A549 (cell line): Measurements from ENCODE around the gene SPATS2. TPM values are rescaled to one million over a fixed set of nuclear protein-coding genes. Genes with fewer than 3 reads are reported as not detected.

Experiments
- ATAC-seq, 2 experiments: fragments of 200-7000 bp in 1 of 2; fragments of >200 bp in 1 of 2; cut with Nextera tagmentation in 1 of 2; cut with Tn5 transposase in 1 of 2; 3 replicates each; pipeline versions ENCODE4 v1.8.0 to v1.9.1; 2018 to 2020; ENCODE audit warnings: mild to moderate bottlenecking in 1 of 2, moderate library complexity in 1 of 2
- CTCF ChIA-PET: fragments of 300-600 bp; sonication (Branson Sonifier 250); formaldehyde crosslinking; extraction: SDS; loops from one replicate; lab custom pipeline; 2021; ENCODE audit warnings: antibody characterized with exemption, inconsistent platforms; lab: Yijun Ruan, JAX
- POLR2A ChIA-PET: fragments of 350-600 bp; formaldehyde crosslinking; extraction: SDS; loops from one replicate; lab custom pipeline; 2021; ENCODE audit warnings: antibody characterized with exemption, inconsistent platforms; lab: Yijun Ruan, JAX
- DNase-seq, 2 experiments: peaks; one replicate each; pipeline versions ENCODE4 v3.0.0 to v3.0.0-alpha.2; 2011 to 2016; ENCODE audit warnings: low read depth in 1 of 2, low spot score in 1 of 2
- FAIRE-seq: peaks from 2 replicates; lab custom pipeline; 2011; peaks lifted over from hg19 to GRCh38; lab: Jason Lieb, UNC
- H3K27ac ChIP-seq, 2 experiments: fragments of >200 bp; sonication (Bioruptor Twin); formaldehyde crosslinking; 3 replicates each; pipeline ENCODE4 v1.5.1; 2016 to 2017
- H3K4me1 ChIP-seq: fragments of >200 bp; sonication (Bioruptor Twin); formaldehyde crosslinking; 3 replicates; pipeline ENCODE4 v1.6.1; 2016
- H3K4me2 ChIP-seq: fragments of >200 bp; sonication (Bioruptor Twin); formaldehyde crosslinking; 3 replicates; pipeline ENCODE4 v1.6.1; 2016
- H3K4me3 ChIP-seq: fragments of >200 bp; sonication (Bioruptor Twin); formaldehyde crosslinking; 3 replicates; pipeline ENCODE4 v1.5.1; 2016
- H3K9me3 ChIP-seq: fragments of >200 bp; sonication (Bioruptor Twin); formaldehyde crosslinking; 3 replicates; pipeline ENCODE4 v1.6.1; 2016
- ATOH8 ChIP-seq: fragments of 250-450 bp; sonication (Bioruptor Pico); IDR thresholded peaks from 2 replicates; pipeline ENCODE4 v1.5.0; 2020; ENCODE audit warnings: low read depth, mild to moderate bottlenecking, moderate library complexity
- BCL3 ChIP-seq: fragments of >200 bp; sonication (Bioruptor Twin); formaldehyde crosslinking; IDR thresholded peaks from 3 replicates; pipeline ENCODE4 v1.6.1; 2016
- BHLHE40 ChIP-seq: IDR thresholded peaks from 2 replicates; pipeline ENCODE4 v1.6.1; 2012; ENCODE audit warnings: low read depth, low read length, inconsistent platforms
- CHD2 ChIP-seq: fragments of 150-350 bp; IDR thresholded peaks from 2 replicates; pipeline ENCODE4 v1.6.1; 2014; ENCODE audit warnings: low read length; ENCODE audit not compliant: partially characterized antibody
- EHF ChIP-seq: fragments of 250-450 bp; sonication (Bioruptor Pico); IDR thresholded peaks from 2 replicates; pipeline ENCODE4 v1.5.0; 2020; ENCODE audit warnings: mild to moderate bottlenecking
- EHMT2 ChIP-seq: fragments of 200-600 bp; sonication (generic); IDR thresholded peaks from 2 replicates; pipeline ENCODE4 v1.6.1; 2016; ENCODE audit warnings: antibody characterized with exemption, low read depth, mild to moderate bottlenecking, moderate library complexity
- ELK1 ChIP-seq: fragments of 150-350 bp; IDR thresholded peaks from 2 replicates; pipeline ENCODE4 v1.6.1; 2014; ENCODE audit warnings: low read depth, mild to moderate bottlenecking, low read length
- EP300 ChIP-seq, 2 experiments: fragments of >200 bp; sonication (Bioruptor Twin); formaldehyde crosslinking; IDR thresholded peaks; 2 replicates in 1 of 2; 3 replicates in 1 of 2; pipeline ENCODE4 v1.6.1; 2016 to 2017
- ESRRA ChIP-seq: fragments of 150-350 bp; IDR thresholded peaks from 2 replicates; pipeline ENCODE4 v1.6.1; 2014; ENCODE audit warnings: mild to moderate bottlenecking, low read length, borderline replicate concordance
- FOSB ChIP-seq: fragments of 250-450 bp; sonication (Bioruptor Pico); IDR thresholded peaks from 2 replicates; pipeline ENCODE4 v1.5.0; 2020; ENCODE audit warnings: mild to moderate bottlenecking, moderate library complexity
- FOSL2 ChIP-seq, 2 experiments: fragments of 450-650 bp in 1 of 2; fragments of >200 bp in 1 of 2; sonication (Bioruptor Twin) in 1 of 2; formaldehyde crosslinking; IDR thresholded peaks; 2 replicates each; pipeline versions ENCODE4 v1.5.0 to v1.6.1; 2016 to 2020; ENCODE audit warnings: mild to moderate bottlenecking in 1 of 2, moderate library complexity in 1 of 2
- FOXS1 ChIP-seq: fragments of 250-450 bp; sonication (Bioruptor Pico); IDR thresholded peaks from 2 replicates; pipeline ENCODE4 v1.5.0; 2020; ENCODE audit warnings: mild to moderate bottlenecking, moderate library complexity
- GATA3 ChIP-seq: IDR thresholded peaks from 2 replicates; pipeline ENCODE4 v1.6.1; 2012; ENCODE audit warnings: borderline replicate concordance
- HDAC2 ChIP-seq: fragments of 200-600 bp; sonication (generic); IDR thresholded peaks from 2 replicates; pipeline ENCODE4 v1.6.1; 2016
- HES2 ChIP-seq: fragments of >200 bp; sonication (Bioruptor Twin); formaldehyde crosslinking; IDR thresholded peaks from 2 replicates; pipeline ENCODE4 v1.6.1; 2016
- HEYL ChIP-seq: fragments of 250-450 bp; sonication (Bioruptor Pico); IDR thresholded peaks from 2 replicates; pipeline ENCODE4 v1.8.0; 2021; ENCODE audit warnings: mild to moderate bottlenecking, moderate library complexity
- JUN ChIP-seq, 2 experiments: fragments of >200 bp; sonication (Bioruptor Twin); formaldehyde crosslinking; IDR thresholded peaks; 2 replicates in 1 of 2; 3 replicates in 1 of 2; pipeline ENCODE4 v1.6.1; 2016 to 2017
- MAX ChIP-seq: IDR thresholded peaks from 2 replicates; pipeline ENCODE4 v1.6.1; 2012
- NR3C1 ChIP-seq: fragments of >200 bp; sonication (Bioruptor Twin); formaldehyde crosslinking; IDR thresholded peaks from 3 replicates; pipeline ENCODE4 v1.6.1; 2017
- PBX3 ChIP-seq: IDR thresholded peaks from 2 replicates; pipeline ENCODE4 v1.6.1; 2012
- POLR2A ChIP-seq: IDR thresholded peaks from 2 replicates; pipeline ENCODE4 v1.6.1; 2012; ENCODE audit warnings: mild to moderate bottlenecking, low read length
- RCOR1 ChIP-seq: fragments of 150-350 bp; IDR thresholded peaks from 2 replicates; pipeline ENCODE4 v1.6.1; 2014; ENCODE audit warnings: antibody characterized with exemption, low read length, low read depth
- RNF2 ChIP-seq: fragments of 200-600 bp; sonication (generic); IDR thresholded peaks from 2 replicates; pipeline ENCODE4 v1.6.1; 2016; ENCODE audit warnings: low read depth, mild to moderate bottlenecking, antibody characterized with exemption, moderate library complexity, borderline replicate concordance
- SMC3 ChIP-seq: fragments of >200 bp; sonication (Bioruptor Twin); formaldehyde crosslinking; IDR thresholded peaks from 3 replicates; pipeline ENCODE4 v1.6.1; 2018; ENCODE audit warnings: inconsistent platforms
- TFCP2L1 ChIP-seq: fragments of 250-450 bp; sonication (Bioruptor Pico); IDR thresholded peaks from 2 replicates; pipeline ENCODE4 v1.5.0; 2021; ENCODE audit warnings: mild to moderate bottlenecking
- USF2 ChIP-seq: fragments of 450-650 bp; IDR thresholded peaks from 2 replicates; pipeline ENCODE4 v1.6.1; 2014; ENCODE audit warnings: antibody characterized with exemption
- ZC3H11A ChIP-seq: fragments of 450-650 bp; IDR thresholded peaks from 2 replicates; pipeline ENCODE4 v1.6.1; 2014; ENCODE audit warnings: antibody characterized with exemption, mild to moderate bottlenecking
- ZSCAN20 ChIP-seq: fragments of 250-450 bp; sonication (Bioruptor Pico); IDR thresholded peaks from 2 replicates; pipeline ENCODE4 v1.8.0; 2022; ENCODE audit warnings: mild to moderate bottlenecking, moderate library complexity
- WGBS: methylation state at CpG from one replicate; pipeline ENCODE4 v1.1.6; 2017; ENCODE audit errors: missing lambda C conversion rate; 5-methylcytosine and 5-hydroxymethylcytosine counted together
- polyA plus RNA-seq, 4 experiments: library from polyadenylated mRNA; depleted of rRNA in 3 of 4; stranded (reverse); fragments of >200 nt; fragmentation: RNase III in 1 of 4; extraction: RNeasy Plus Mini Kit Qiagen cat#74134 plus additional on column Dnase treatment in 1 of 4; gene quantifications; 2 replicates in 3 of 4; 3 replicates in 1 of 4; pipeline ENCODE4 v1.2.3, GENCODE V29; 2011 to 2017

The SPATS2 gene
- polyA plus RNA-seq, 2 of the 4 experiments (the other 2 are of a cell fraction), result 37.7 to 154 TPM

- ATAC-seq, result no peak
- Histone ChIP-seq H3K27ac (peak overlapping the region in 1 of 2 experiments; percentile 28; a peak in 1 of 6 replicates), H3K4me1 (peaks cover 6% of the 10 kb centered on the region; the same call in 2 of the 3 replicates), H3K4me2 (no peak overlapping the region), H3K9me3 (no peaks in the 10 kb centered on the region), H3K4me3 (no peak overlapping the region)
- POLR2A ChIA-PET, result interaction anchor here (0.9 to 1.5 kb wide), 3 partner anchors 8 to 237 kb away, joined by 3 to 13 read pairs (median 5); partner anchors contain the start of gene TROAP
- DNase-seq, result no peak
- WGBS, result 72% methylated on average over 13 of the region's 14 CpGs
- TF ChIP-seq NR3C1 (no peak), JUN (IDR thresholded peaks at IDR 0.05) (no peak), FOSL2 (IDR thresholded peaks at IDR 0.05) (no peak), FOSL2 (CRISPR knock-in tag; IDR thresholded peaks at IDR 0.05) (no peak), ATOH8 (CRISPR knock-in tag) (no peak), ELK1 (no peak), RCOR1 (no peak), USF2 (no peak), BHLHE40 (no peak), HES2 (no peak), FOXS1 (CRISPR knock-in tag) (no peak), EP300 (IDR thresholded peaks at IDR 0.05) (no peak), POLR2A (no peak), CHD2 (no peak)
- FAIRE-seq, result no peak
- CTCF ChIA-PET, result interaction anchor here (0.6 to 6.5 kb wide), 46 partner anchors 10 to 379 kb away, joined by 3 to 144 read pairs (median 7); partner anchors contain the start of genes DNAJC22, KCNH3, PRPH and SPATS2
These were observed 36.5 kb upstream of the SPATS2 start for GRCh38 chr12:49330631-49331379.

- Histone ChIP-seq H3K4me2 (no peak overlapping the region), H3K27ac (peak overlapping the region in 1 of 2 experiments; percentile 28; a peak in 1 of 6 replicates), H3K9me3 (no peaks in the 10 kb centered on the region), H3K4me1 (peaks cover 6% of the 10 kb centered on the region; the same call in 2 of the 3 replicates), H3K4me3 (no peak overlapping the region)
- FAIRE-seq, result peak; percentile 49
- ATAC-seq, result peak; percentile 88 to 93
- 59% methylated on average over 11 of the region's 11 CpGs for WGBS
- DNase-seq, result peak; percentile 83 to 90
- POLR2A ChIA-PET, result interaction anchor here (0.9 to 1.6 kb wide), 4 partner anchors 9 to 236 kb away, joined by 3 to 13 read pairs (median 4); partner anchors contain the start of gene TROAP
- CTCF ChIA-PET, result interaction anchor here (0.6 to 6.5 kb wide), 55 partner anchors 11 to 378 kb away, joined by 3 to 144 read pairs (median 6); partner anchors contain the start of genes DNAJC22, KCNH3, PRPH and SPATS2
- TF ChIP-seq HDAC2 (no peak), ZC3H11A (no peak), USF2 (no peak), ESRRA (no peak), GATA3 (no peak), RNF2 (no peak), BCL3 (no peak), PBX3 (no peak), MAX (peak; percentile 76), EHF (CRISPR knock-in tag) (no peak), CHD2 (no peak), NR3C1 (no peak), BHLHE40 (no peak), SMC3 (peak; percentile 73), ZSCAN20 (CRISPR knock-in tag) (no peak), TFCP2L1 (no peak), EHMT2 (no peak), FOSB (CRISPR knock-in tag) (no peak), HEYL (CRISPR knock-in tag) (no peak)
These were observed 35.7 kb upstream of the SPATS2 start for GRCh38 chr12:49331380-49332222.
